OCI-LY3 (cell line): ENCODE results near the gene EXOC4.

Experiments used
- H2AFZ ChIP-seq: fragments of 200-600, 300-600 bp; shearing (Covaris generic); 2 replicates; pipeline ENCODE4 v1.6.0; 2014; ENCODE audit warnings: antibody characterized with exemption, low read depth, low read length
- H3K27ac ChIP-seq: fragments of 200-600, 300-600 bp; sonication (generic); 2 replicates; pipeline ENCODE4 v1.5.1; 2014; ENCODE audit warnings: mild to moderate bottlenecking, low read length, moderate library complexity, mixed read lengths
- H3K27me3 ChIP-seq: fragments of 200-600, 300-600 bp; sonication (generic); 2 replicates; pipeline ENCODE4 v1.6.1; 2014; ENCODE audit warnings: low read depth, low read length, mixed read lengths
- H3K36me3 ChIP-seq: fragments of 200-600, 300-600 bp; sonication (generic); replicated peaks from 2 replicates; pipeline ENCODE3; 2014; ENCODE audit warnings: low read depth, low read length, mixed read lengths
- H3K4me1 ChIP-seq: fragments of 300-600, 200-600 bp; sonication (generic); 2 replicates; pipeline ENCODE4 v1.6.1; 2014; ENCODE audit warnings: low read length, mixed read lengths
- H3K4me2 ChIP-seq: fragments of 200-600, 300-600 bp; sonication (generic); 2 replicates; pipeline ENCODE4 v1.6.1; 2014; ENCODE audit warnings: low read length, mixed read lengths
- H3K4me3 ChIP-seq: fragments of 300-600, 200-600 bp; sonication (generic); 2 replicates; pipeline ENCODE4 v1.5.1; 2014; ENCODE audit warnings: antibody characterized with exemption, mild to moderate bottlenecking, low read length, moderate library complexity
- H3K79me2 ChIP-seq: fragments of 300-600, 200-600 bp; shearing (Covaris generic); 2 replicates; pipeline ENCODE4 v1.6.1; 2014; ENCODE audit warnings: mild to moderate bottlenecking, low read length, mixed read lengths
- H3K9ac ChIP-seq: fragments of 300-600, 200-600 bp; shearing (Covaris generic); 2 replicates; pipeline ENCODE4 v1.6.0; 2014; ENCODE audit warnings: mild to moderate bottlenecking, low read length, moderate library complexity
- H3K9me3 ChIP-seq: fragments of 200-600, 300-600 bp; shearing (Covaris generic); 2 replicates; pipeline ENCODE4 v1.6.1; 2014; ENCODE audit warnings: low read length, mixed read lengths; ENCODE audit not compliant: insufficient read depth
- H4K20me1 ChIP-seq: fragments of 200-600, 300-600 bp; sonication (generic); 2 replicates; pipeline ENCODE4 v1.6.1; 2016; ENCODE audit warnings: low read length, mixed read lengths; ENCODE audit not compliant: insufficient read depth
- CTCF ChIP-seq: fragments of 200-600, 300-600 bp; sonication (generic); IDR thresholded peaks from 2 replicates; pipeline ENCODE4 v1.5.1; 2014; ENCODE audit warnings: antibody characterized with exemption, low read length, low read depth
- EZH2phosphoT487 ChIP-seq: fragments of 200-600 bp; shearing (Covaris generic); IDR thresholded peaks from 2 replicates; pipeline ENCODE4 v1.6.1; 2018; ENCODE audit warnings: antibody characterized with exemption, mixed run types, low read depth

The EXOC4 gene

GRCh38 chr7:133712544-133712943 lies 459.7 kb downstream of the EXOC4 start:
- Histone ChIP-seq H3K9ac (no peak overlapping the region), H4K20me1 (no peaks in the 10 kb centered on the region), H3K79me2 (no peaks in the 10 kb centered on the region), H2AFZ (no peak overlapping the region), H3K27me3 (no peaks in the 10 kb centered on the region), H3K4me3 (no peak overlapping the region), H3K27ac (no peak overlapping the region), H3K4me2 (no peak overlapping the region), H3K4me1 (no peaks in the 10 kb centered on the region), H3K9me3 (no peaks in the 10 kb centered on the region), H3K36me3 (no peaks in the 10 kb centered on the region)
- TF ChIP-seq EZH2phosphoT487: no peak
- TF ChIP-seq CTCF: no peak

- Histone ChIP-seq H3K4me2 (no peak overlapping the region), H3K4me3 (no peak overlapping the region), H3K9me3 (no peaks in the 10 kb centered on the region), H4K20me1 (no peaks in the 10 kb centered on the region), H3K27ac (no peak overlapping the region), H3K9ac (no peak overlapping the region), H3K4me1 (no peaks in the 10 kb centered on the region), H3K79me2 (no peaks in the 10 kb centered on the region), H3K27me3 (no peaks in the 10 kb centered on the region), H2AFZ (no peak overlapping the region), H3K36me3 (no peaks in the 10 kb centered on the region)
- TF ChIP-seq CTCF (no peak), EZH2phosphoT487 (no peak)
Measured at GRCh38 chr7:133714654-133715053, 461.8 kb downstream of the EXOC4 start.

- Histone ChIP-seq H3K9me3 (no peaks in the 10 kb centered on the region), H3K79me2 (no peaks in the 10 kb centered on the region), H3K27me3 (no peaks in the 10 kb centered on the region), H4K20me1 (no peaks in the 10 kb centered on the region), H3K4me2 (no peak overlapping the region), H3K4me3 (no peak overlapping the region), H3K4me1 (no peaks in the 10 kb centered on the region), H3K27ac (no peak overlapping the region), H3K9ac (no peak overlapping the region), H3K36me3 (no peaks in the 10 kb centered on the region), H2AFZ (no peak overlapping the region)
- TF ChIP-seq CTCF: no peak
- TF ChIP-seq EZH2phosphoT487: no peak
Measured at GRCh38 chr7:133718131-133718530, 465.3 kb downstream of the EXOC4 start.

- no peaks in the 10 kb centered on the region for H3K27me3 ChIP-seq
- H3K9ac ChIP-seq: no peak overlapping the region
- no peak overlapping the region for H3K27ac ChIP-seq
- H2AFZ ChIP-seq: no peak overlapping the region
- no peaks in the 10 kb centered on the region for H3K79me2 ChIP-seq
- no peaks in the 10 kb centered on the region for H3K36me3 ChIP-seq
- H4K20me1 ChIP-seq: no peaks in the 10 kb centered on the region
- H3K9me3 ChIP-seq: no peaks in the 10 kb centered on the region
- H3K4me3 ChIP-seq: no peak overlapping the region
- TF ChIP-seq CTCF (no peak; the same call in 1 of the 2 replicates), EZH2phosphoT487 (no peak)
- no peak overlapping the region for H3K4me2 ChIP-seq
- no peaks in the 10 kb centered on the region for H3K4me1 ChIP-seq
Measured at GRCh38 chr7:133723044-133723443, 470.2 kb downstream of the EXOC4 start.
